CD4-positive, alpha-beta T cell treated with Interleukin-1 beta for 1 hour (primary cell): ENCODE results near the gene MED28.
"Not testable (repeated sequence)": the region's sequence is repeated elsewhere in the genome, so short reads cannot be mapped to it uniquely, and the experiment has no call there.

Source experiments
- DNase-seq, 2 donors: peaks; one replicate each; pipeline ENCODE4 v3.0.0-alpha.2; 2020 to 2022

MED28 gene

GRCh38 chr4:17614416-17615299 is at the start of gene MED28:
Gene MED28 (plus strand): TSS chr4:17614641. CDS start chr4:17614655, 14 bp downstream.
- peak; percentile 95 for DNase-seq

- no peak for DNase-seq
These were observed 48.6 kb upstream of the MED28 start for GRCh38 chr4:17565846-17566245.

GRCh38 chr4:17567271-17567670 is 47.2 kb upstream of the MED28 start:
- no peak for DNase-seq

- no peak for DNase-seq
These were observed 40.2 kb upstream of the MED28 start for GRCh38 chr4:17574206-17574605.

- not testable (repeated sequence) for DNase-seq
These were observed 39.3 kb upstream of the MED28 start for GRCh38 chr4:17575177-17575576.

- peak; percentile 98 to 99 for DNase-seq
These were observed 37.3 kb upstream of the MED28 start, which contains the start of gene LAP3 for GRCh38 chr4:17576932-17577664. Gene LAP3 (plus strand): TSS chr4:17577198. CDS start chr4:17577466, 268 bp downstream.

- DNase-seq = no peak
These were observed 36.6 kb upstream of the MED28 start for GRCh38 chr4:17577665-17578481.

GRCh38 chr4:17578482-17578891 is 36.0 kb upstream of the MED28 start:
- peak in 1 of 2 donors; percentile 34 for DNase-seq

- no peak for DNase-seq
These were observed 33.5 kb upstream of the MED28 start for GRCh38 chr4:17580969-17581368.

GRCh38 chr4:17583276-17583675 is 31.2 kb upstream of the MED28 start:
- DNase-seq = no peak

- DNase-seq = no peak
These were observed 30.5 kb upstream of the MED28 start for GRCh38 chr4:17583941-17584340.

- no peak for DNase-seq
These were observed 29.8 kb upstream of the MED28 start for GRCh38 chr4:17584521-17585213.

- no peak for DNase-seq
These were observed 27.2 kb upstream of the MED28 start for GRCh38 chr4:17587094-17587822.

GRCh38 chr4:17589355-17589754 is 25.1 kb upstream of the MED28 start:
- no peak for DNase-seq

- DNase-seq = peak in 1 of 2 donors; percentile 20
These were observed 18.9 kb upstream of the MED28 start for GRCh38 chr4:17595471-17596005.

GRCh38 chr4:17597517-17597916 is 16.9 kb upstream of the MED28 start:
- no peak for DNase-seq

- DNase-seq = no peak
These were observed 14.6 kb upstream of the MED28 start for GRCh38 chr4:17599826-17600225.

GRCh38 chr4:17605236-17605635 is 9.2 kb upstream of the MED28 start:
- no peak for DNase-seq

GRCh38 chr4:17613761-17614415 is 553 bp upstream of the MED28 start:
- DNase-seq = peak in 1 of 2 donors; percentile 11

GRCh38 chr4:17616283-17616682 is 1.8 kb downstream of the MED28 start:
- no peak for DNase-seq

GRCh38 chr4:17618926-17619325 is 4.5 kb downstream of the MED28 start:
- DNase-seq = no peak
